Measurements from ENCODE around the gene SERPINB13. TPM values are rescaled to one million over a fixed set of nuclear protein-coding genes. Genes with fewer than 3 reads are reported as not detected.

The SERPINB13 gene
- total and polyA plus RNA-seq, 9 of the 15 experiments (the other 6 are each of a cell fraction or from before 2014, with no cell fraction given) = not detected

GRCh38 chr18:63648241-63648640 is 61.1 kb downstream of the SERPINB13 start (continued):
- TF ChIP-seq MXD1 (CRISPR knock-in tag; IDR thresholded peaks at IDR 0.05; ENCODE audit: borderline replicate concordance, poor library complexity, severe bottlenecking) = no peak
- TF ChIP-seq SRSF1 (IDR thresholded peaks at IDR 0.05; ENCODE audit: low read depth, low read length) = no peak
- TF ChIP-seq TAF1 (IDR thresholded peaks at IDR 0.05; ENCODE audit: control insufficient read depth, extremely low read depth, insufficient read depth, low read length, severe bottlenecking) = no peak
- no peak for TF ChIP-seq ZFP36 (IDR thresholded peaks at IDR 0.05; ENCODE audit: low read depth, low read length, partially characterized antibody)
- no peak for TF ChIP-seq ZNF511 (CRISPR knock-in tag; IDR thresholded peaks at IDR 0.05)
- no peak for TF ChIP-seq FUS (optimal IDR thresholded peaks at IDR 0.05; ENCODE audit: low read depth, low read length)
- no peak for TF ChIP-seq FOS (IDR thresholded peaks at IDR 0.05; ENCODE audit: extremely low read depth, insufficient read length)
- TF ChIP-seq ZMIZ1 (IDR thresholded peaks at IDR 0.05; ENCODE audit: low read depth in 2 of 2, low read length in 2 of 2) = no peak
- no peak for TF ChIP-seq KDM2B (CRISPR knock-in tag; IDR thresholded peaks at IDR 0.05)
- no peak for TF ChIP-seq ZNF589 (CRISPR knock-in tag; IDR thresholded peaks at IDR 0.05; ENCODE audit: low read depth)

Other genes with a start within 250 kb of the SERPINB13 start
Only the 7 nearest of the 8 such genes appear.
- 7.3 and 8.6 TPM in 2 replicates for gene VPS4B, start 164.9 kb upstream of the SERPINB13 start, total RNA-seq (2014; rRNA removed)
- 12.7 and 13.8 TPM in 2 replicates for gene VPS4B, start 164.9 kb upstream of the SERPINB13 start, total RNA-seq (2014; rRNA removed; fragmentation: Illumina TruSeq; extraction: Trizol)
- gene VPS4B, start 164.9 kb upstream of the SERPINB13 start, total RNA-seq (2015; rRNA removed; fragmentation: Illumina TruSeq; extraction: Trizol) = 14.9 and 16.4 TPM in 2 replicates
- 14.3 and 14.7 TPM in 2 replicates for gene VPS4B, start 164.9 kb upstream of the SERPINB13 start, total RNA-seq (2021)
- 7.2 and 8.0 TPM in 2 replicates for gene VPS4B, start 164.9 kb upstream of the SERPINB13 start, polyA plus RNA-seq (2011; rRNA removed)
- gene VPS4B, start 164.9 kb upstream of the SERPINB13 start, polyA plus RNA-seq (2014; fragmentation: Illumina TruSeq; extraction: Trizol) = 8.8 and 10.1 TPM in 2 replicates
- gene VPS4B, start 164.9 kb upstream of the SERPINB13 start, polyA plus RNA-seq (2014; fragmentation: Nextera tagmentation; extraction: Ambion mirVana) = 10 to 100 TPM; 10.4 to 10.8 TPM
- gene VPS4B, start 164.9 kb upstream of the SERPINB13 start, polyA plus RNA-seq (2014; rRNA removed) = 7.6 and 10.0 TPM in 2 replicates
- gene SERPINB5, start 110.4 kb upstream of the SERPINB13 start, total RNA-seq (2014; rRNA removed) = 0.05 and 0.08 TPM in 2 replicates
- gene SERPINB5, start 110.4 kb upstream of the SERPINB13 start, total RNA-seq (2014; rRNA removed; fragmentation: Illumina TruSeq; extraction: Trizol) = 0.44 and 0.67 TPM in 2 replicates
- 0.30 and 0.33 TPM in 2 replicates for gene SERPINB5, start 110.4 kb upstream of the SERPINB13 start, total RNA-seq (2015; rRNA removed; fragmentation: Illumina TruSeq; extraction: Trizol)
- 0.47 and 1.4 TPM in 2 replicates for gene SERPINB5, start 110.4 kb upstream of the SERPINB13 start, total RNA-seq (2021)
- 0.03 TPM in 1 of 2 replicates, not detected in the other for gene SERPINB5, start 110.4 kb upstream of the SERPINB13 start, polyA plus RNA-seq (2011; rRNA removed)
- gene SERPINB5, start 110.4 kb upstream of the SERPINB13 start, polyA plus RNA-seq (2014; fragmentation: Illumina TruSeq; extraction: Trizol) = 0.54 and 0.72 TPM in 2 replicates
- 1 to 10 TPM in 1 of 2 experiments, under 1 TPM in 1; 0.83 to 1.0 TPM for gene SERPINB5, start 110.4 kb upstream of the SERPINB13 start, polyA plus RNA-seq (2014; fragmentation: Nextera tagmentation; extraction: Ambion mirVana)
- 0.20 and 0.24 TPM in 2 replicates for gene SERPINB5, start 110.4 kb upstream of the SERPINB13 start, polyA plus RNA-seq (2014; rRNA removed)
- gene SERPINB12, start 45.0 kb upstream of the SERPINB13 start, total RNA-seq (2014; rRNA removed) = not detected in 2 replicates
- gene SERPINB12, start 45.0 kb upstream of the SERPINB13 start, total RNA-seq (2014; rRNA removed; fragmentation: Illumina TruSeq; extraction: Trizol) = not detected in 2 replicates
- gene SERPINB12, start 45.0 kb upstream of the SERPINB13 start, total RNA-seq (2015; rRNA removed; fragmentation: Illumina TruSeq; extraction: Trizol) = not detected in 2 replicates
- gene SERPINB12, start 45.0 kb upstream of the SERPINB13 start, total RNA-seq (2021) = not detected in 2 replicates
- not detected in 2 replicates for gene SERPINB12, start 45.0 kb upstream of the SERPINB13 start, polyA plus RNA-seq (2011; rRNA removed)
- not detected in 2 replicates for gene SERPINB12, start 45.0 kb upstream of the SERPINB13 start, polyA plus RNA-seq (2014; fragmentation: Illumina TruSeq; extraction: Trizol)
- gene SERPINB12, start 45.0 kb upstream of the SERPINB13 start, polyA plus RNA-seq (2014; fragmentation: Nextera tagmentation; extraction: Ambion mirVana) = not detected
- not detected in 2 replicates for gene SERPINB12, start 45.0 kb upstream of the SERPINB13 start, polyA plus RNA-seq (2014; rRNA removed)
- not detected in 2 replicates for gene SERPINB4, start 56.9 kb downstream of the SERPINB13 start, total RNA-seq (2014; rRNA removed)
- not detected in 2 replicates for gene SERPINB4, start 56.9 kb downstream of the SERPINB13 start, total RNA-seq (2014; rRNA removed; fragmentation: Illumina TruSeq; extraction: Trizol)
- gene SERPINB4, start 56.9 kb downstream of the SERPINB13 start, total RNA-seq (2015; rRNA removed; fragmentation: Illumina TruSeq; extraction: Trizol) = not detected in 2 replicates
- gene SERPINB4, start 56.9 kb downstream of the SERPINB13 start, total RNA-seq (2021) = not detected in 2 replicates
- not detected in 2 replicates for gene SERPINB4, start 56.9 kb downstream of the SERPINB13 start, polyA plus RNA-seq (2011; rRNA removed)
- gene SERPINB4, start 56.9 kb downstream of the SERPINB13 start, polyA plus RNA-seq (2014; fragmentation: Illumina TruSeq; extraction: Trizol) = not detected in 2 replicates
- not detected for gene SERPINB4, start 56.9 kb downstream of the SERPINB13 start, polyA plus RNA-seq (2014; fragmentation: Nextera tagmentation; extraction: Ambion mirVana)
- gene SERPINB4, start 56.9 kb downstream of the SERPINB13 start, polyA plus RNA-seq (2014; rRNA removed) = not detected in 2 replicates
- gene SERPINB3, start 74.5 kb downstream of the SERPINB13 start, total RNA-seq (2014; rRNA removed) = not detected in 2 replicates
- not detected in 2 replicates for gene SERPINB3, start 74.5 kb downstream of the SERPINB13 start, total RNA-seq (2014; rRNA removed; fragmentation: Illumina TruSeq; extraction: Trizol)
- not detected in 2 replicates for gene SERPINB3, start 74.5 kb downstream of the SERPINB13 start, total RNA-seq (2015; rRNA removed; fragmentation: Illumina TruSeq; extraction: Trizol)
- gene SERPINB3, start 74.5 kb downstream of the SERPINB13 start, total RNA-seq (2021) = not detected in 2 replicates
- gene SERPINB3, start 74.5 kb downstream of the SERPINB13 start, polyA plus RNA-seq (2011; rRNA removed) = not detected in 2 replicates
- not detected in 2 replicates for gene SERPINB3, start 74.5 kb downstream of the SERPINB13 start, polyA plus RNA-seq (2014; fragmentation: Illumina TruSeq; extraction: Trizol)
- not detected for gene SERPINB3, start 74.5 kb downstream of the SERPINB13 start, polyA plus RNA-seq (2014; fragmentation: Nextera tagmentation; extraction: Ambion mirVana)
- not detected in 2 replicates for gene SERPINB3, start 74.5 kb downstream of the SERPINB13 start, polyA plus RNA-seq (2014; rRNA removed)
- gene SERPINB11, start 115.6 kb downstream of the SERPINB13 start, total RNA-seq (2014; rRNA removed) = not detected in 2 replicates
- gene SERPINB11, start 115.6 kb downstream of the SERPINB13 start, total RNA-seq (2014; rRNA removed; fragmentation: Illumina TruSeq; extraction: Trizol) = not detected in 2 replicates
- not detected in 2 replicates for gene SERPINB11, start 115.6 kb downstream of the SERPINB13 start, total RNA-seq (2015; rRNA removed; fragmentation: Illumina TruSeq; extraction: Trizol)
- gene SERPINB11, start 115.6 kb downstream of the SERPINB13 start, total RNA-seq (2021) = not detected in 2 replicates
- not detected in 2 replicates for gene SERPINB11, start 115.6 kb downstream of the SERPINB13 start, polyA plus RNA-seq (2011; rRNA removed)
- not detected in 2 replicates for gene SERPINB11, start 115.6 kb downstream of the SERPINB13 start, polyA plus RNA-seq (2014; fragmentation: Illumina TruSeq; extraction: Trizol)
- not detected for gene SERPINB11, start 115.6 kb downstream of the SERPINB13 start, polyA plus RNA-seq (2014; fragmentation: Nextera tagmentation; extraction: Ambion mirVana)
- not detected in 2 replicates for gene SERPINB11, start 115.6 kb downstream of the SERPINB13 start, polyA plus RNA-seq (2014; rRNA removed)
- gene SERPINB7, start 188.1 kb downstream of the SERPINB13 start, total RNA-seq (2014; rRNA removed) = not detected in 2 replicates
- gene SERPINB7, start 188.1 kb downstream of the SERPINB13 start, total RNA-seq (2014; rRNA removed; fragmentation: Illumina TruSeq; extraction: Trizol) = not detected in 2 replicates
- gene SERPINB7, start 188.1 kb downstream of the SERPINB13 start, total RNA-seq (2015; rRNA removed; fragmentation: Illumina TruSeq; extraction: Trizol) = not detected in 2 replicates
- not detected in 2 replicates for gene SERPINB7, start 188.1 kb downstream of the SERPINB13 start, total RNA-seq (2021)
- not detected in 2 replicates for gene SERPINB7, start 188.1 kb downstream of the SERPINB13 start, polyA plus RNA-seq (2011; rRNA removed)
- not detected in 2 replicates for gene SERPINB7, start 188.1 kb downstream of the SERPINB13 start, polyA plus RNA-seq (2014; fragmentation: Illumina TruSeq; extraction: Trizol)
- gene SERPINB7, start 188.1 kb downstream of the SERPINB13 start, polyA plus RNA-seq (2014; fragmentation: Nextera tagmentation; extraction: Ambion mirVana) = not detected
- gene SERPINB7, start 188.1 kb downstream of the SERPINB13 start, polyA plus RNA-seq (2014; rRNA removed) = not detected in 2 replicates

Data from K562 (cell line).